ENCODE measurements around the gene PPP1R18. TPM values are rescaled to one million over a fixed set of nuclear protein-coding genes. Genes with fewer than 3 reads are reported as not detected.

The PPP1R18 gene
- total and polyA plus RNA-seq, 11 donors, result 11.9 to 77.2 (median 19.4) TPM

- no peak overlapping the region for H3K4me3 ChIP-seq
- H3K27me3 ChIP-seq, result no peaks in the 10 kb centered on the region
- TF ChIP-seq POLR2A (IDR thresholded peaks at IDR 0.05) (no peak), CTCF (IDR thresholded peaks at IDR 0.05) (no peak)
- 89 to 92% (median 89%) methylated on average over 19 of the region's 19 CpGs for WGBS, 4 donors
- peaks cover 0 to 6% (median 0%) of the 10 kb centered on the region in 12 donors for H3K4me1 ChIP-seq
- ATAC-seq (no peak), DNase-seq (no peak)
- no peak overlapping the region for H3K27ac ChIP-seq
- intact Hi-C loops (cut with DNase I), result no loop called here
- peaks cover 8 to 100% (median 95%) of the 10 kb centered on the region in 9 donors for H3K36me3 ChIP-seq
- H3K9me3 ChIP-seq, result no peaks in the 10 kb centered on the region
Observed at GRCh38 chr6:30654798-30655742, 31.4 kb downstream of the PPP1R18 start.

- WGBS, 4 donors, result 86 to 92% (median 88%) methylated on average over 12 of the region's 12 CpGs
- Histone ChIP-seq H3K36me3 (peaks cover 8 to 69% (median 61%) of the 10 kb centered on the region in 9 donors), H3K9me3 (no peaks in the 10 kb centered on the region), H3K27me3 (no peaks in the 10 kb centered on the region), H3K4me3 (no peak overlapping the region), H3K4me1 (peaks cover 0 to 25% (median 10%) of the 10 kb centered on the region in 12 donors), H3K27ac (no peak overlapping the region)
- TF ChIP-seq POLR2A (IDR thresholded peaks at IDR 0.05) (no peak), CTCF (IDR thresholded peaks at IDR 0.05) (no peak)
- intact Hi-C loops (cut with DNase I), result no loop called here
- no peak for DNase-seq
- ATAC-seq, result no peak
Observed at GRCh38 chr6:30651143-30651542, 35.3 kb downstream of the PPP1R18 start.

- Histone ChIP-seq H3K27ac (peak overlapping the region; percentile 90 to 99 (median 96)), H3K36me3 (peaks cover 0 to 56% (median 35%) of the 10 kb centered on the region in 9 donors), H3K27me3 (no peaks in the 10 kb centered on the region), H3K9me3 (no peaks in the 10 kb centered on the region), H3K4me3 (peak overlapping the region; percentile 69 to 100 (median 90)), H3K4me1 (peaks cover 0 to 33% (median 13%) of the 10 kb centered on the region in 12 donors)
- DNase-seq (peak; percentile 69 to 87 (median 81)), ATAC-seq (peak; percentile 68 to 88 (median 84))
- WGBS, 4 donors, result 0 to 2% (median 1%) methylated on average over 14 to 78 of the region's 78 CpGs
- TF ChIP-seq POLR2A (IDR thresholded peaks at IDR 0.05) (peak in 1 of 2 donors; percentile 48), CTCF (IDR thresholded peaks at IDR 0.05) (no peak)
- intact Hi-C loops (cut with DNase I), result no loop called here
Observed at GRCh38 chr6:30647242-30648116, 39.0 kb downstream of the PPP1R18 start.
